Stimulated activated CD4-positive, alpha-beta T cell treated with anti-CD3 and anti-CD28 coated beads, Interleukin-1b, Interleukin-23, amount 100 ng/mL, for 48 hours (primary cell): Measurements from ENCODE around the gene OR4L1.
"Not testable (repeated sequence)": the region's sequence is repeated elsewhere in the genome, so short reads cannot be mapped to it uniquely, and the experiment has no call there.

Source experiments
- DNase-seq: peaks from one replicate; pipeline ENCODE4 v3.0.0-alpha.2; 2020

Gene OR4L1

DNA sequence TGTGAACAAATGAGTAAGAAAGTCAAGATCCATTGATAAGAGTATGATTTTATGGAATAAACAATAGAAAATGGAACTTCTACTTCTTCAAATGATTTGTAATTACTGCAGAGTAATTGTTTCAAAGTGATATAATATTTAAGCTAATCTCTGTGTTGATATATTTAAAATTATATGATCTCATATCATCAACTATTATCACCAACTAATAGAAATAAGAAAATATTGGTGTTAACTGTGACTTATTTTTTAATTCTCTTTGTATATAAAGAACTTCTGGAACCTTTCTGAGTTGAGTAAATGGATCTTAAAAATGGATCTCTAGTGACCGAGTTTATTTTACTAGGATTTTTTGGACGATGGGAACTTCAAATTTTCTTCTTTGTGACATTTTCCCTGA, at the start of gene OR4L1:
Gene OR4L1, plus strand, starts transcription at position 301 of the 400 bp plus-strand sequence. Its CDS starts 0 bp downstream, at position 301.
- DNase-seq, result no peak

DNA sequence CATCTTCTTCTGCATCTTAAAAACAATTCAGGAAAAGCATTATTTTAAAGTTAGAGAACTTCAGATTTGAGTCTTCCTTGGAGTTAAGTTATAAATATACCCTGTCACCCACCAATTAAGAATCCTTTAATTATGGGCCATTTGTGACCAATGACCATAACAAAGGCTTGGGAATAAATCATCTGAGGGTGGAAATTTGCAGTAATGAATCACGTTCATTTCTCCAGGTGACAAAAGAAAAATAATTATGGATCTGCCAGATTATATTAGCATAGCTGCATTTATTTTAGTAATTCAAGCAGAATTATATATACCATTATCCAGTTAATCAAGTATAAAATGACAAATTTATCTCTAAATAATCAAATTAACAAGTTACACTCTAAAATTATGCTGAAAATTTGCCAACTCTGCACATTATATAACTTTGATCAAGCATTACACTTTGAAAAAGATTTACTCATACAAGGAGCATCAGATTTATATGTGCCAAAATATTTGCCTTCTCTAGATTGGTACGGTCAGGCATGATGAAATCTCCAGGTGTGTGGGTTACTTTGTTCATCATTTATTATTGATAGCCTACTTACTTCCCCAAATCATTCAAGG, 40.5 kb upstream of the OR4L1 start, which contains the start of gene OR4K14:
Gene OR4K14, minus strand, starts transcription at position 51 of the 609 bp plus-strand sequence. CDS start 4,114 bp downstream, outside the sequence.
- DNase-seq, result no peak

DNA sequence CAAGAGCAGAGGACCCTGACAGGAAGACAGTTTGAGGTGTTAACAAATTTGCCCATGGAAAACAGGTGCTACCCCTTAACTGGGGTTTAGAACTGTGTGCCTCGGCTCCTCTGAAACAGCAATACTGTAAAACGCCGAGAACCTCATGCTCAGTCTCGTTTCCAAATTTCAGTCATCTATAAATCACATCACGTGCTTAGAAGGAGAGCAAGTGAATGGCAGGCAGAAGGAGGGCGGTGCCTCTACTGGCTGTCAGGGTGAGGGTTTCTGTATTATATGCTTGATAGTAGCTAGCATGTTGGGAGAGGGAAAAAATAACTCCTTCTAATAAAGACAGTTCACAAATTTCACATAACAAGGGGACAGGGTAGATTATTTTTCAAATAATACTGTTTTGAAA, 28.8 kb upstream of the OR4L1 start:
- no peak for DNase-seq

GRCh38 chr14:20035449-20035848, 24.4 kb upstream of the OR4L1 start:
- DNase-seq, result no peak

GRCh38 chr14:20035938-20036337, 23.9 kb upstream of the OR4L1 start, which contains the start of gene OR4K13:
TSS of gene OR4K13 (minus strand) at chr14:20036038. CDS start at chr14:20034758, 1,280 bp downstream.
- no peak for DNase-seq

DNA sequence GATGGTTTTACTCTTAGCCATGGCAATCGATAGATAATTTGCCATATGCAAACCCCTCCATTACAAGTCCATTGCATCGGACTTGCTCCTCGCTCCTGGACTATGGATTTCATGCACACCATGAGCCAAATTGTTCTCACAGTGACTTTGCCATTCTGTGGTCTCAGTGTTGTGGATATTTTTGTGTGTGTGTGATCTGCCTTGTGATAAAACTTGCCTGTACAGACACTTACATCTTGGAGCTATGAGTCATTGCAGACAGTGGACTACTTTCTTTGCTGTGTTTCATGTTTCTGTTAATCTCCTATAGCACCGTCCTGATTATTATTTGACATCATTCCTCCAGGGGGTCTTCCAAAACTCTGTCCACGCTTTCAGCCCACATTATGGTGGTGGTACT, 15.6 kb upstream of the OR4L1 start:
- no peak for DNase-seq

DNA sequence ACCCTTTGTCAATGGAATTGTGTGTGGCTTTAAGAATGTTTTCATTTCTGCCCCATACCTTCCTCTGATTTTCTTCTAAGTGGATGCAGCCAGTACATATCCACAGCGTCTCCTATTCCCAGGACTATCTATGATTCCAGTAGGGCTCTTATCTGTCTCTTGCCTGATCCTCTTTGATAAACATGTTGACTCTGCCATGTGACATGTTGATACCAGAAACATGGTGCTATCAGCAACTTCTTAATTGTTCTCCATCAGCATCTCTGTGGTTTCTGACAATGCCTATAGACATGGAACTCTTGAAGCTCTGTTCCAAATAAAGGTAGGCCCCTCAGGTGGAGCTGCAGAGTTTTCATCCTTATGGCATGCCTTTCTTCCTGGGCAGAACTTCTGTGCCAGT, 11.6 kb upstream of the OR4L1 start:
- DNase-seq, result no peak

DNA sequence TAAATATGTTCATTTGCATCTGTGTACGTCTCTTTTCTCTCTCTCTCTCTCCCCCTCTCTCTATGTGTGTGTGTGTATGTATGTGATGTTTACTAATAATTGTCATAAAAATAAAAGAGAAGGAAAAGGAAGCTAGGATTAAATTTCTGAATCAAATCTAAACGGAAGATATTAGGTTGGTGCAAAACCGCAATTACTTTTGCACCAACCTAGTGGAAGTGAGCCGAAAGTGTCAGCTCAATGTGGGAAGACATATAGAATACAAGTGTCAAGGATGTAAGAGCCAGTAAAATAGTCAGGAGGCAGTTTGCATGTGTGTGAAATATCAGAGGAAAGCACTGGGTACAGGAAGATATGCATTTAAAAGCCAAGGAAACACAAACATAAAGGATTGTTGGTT, 32.2 kb downstream of the OR4L1 start:
- no peak for DNase-seq

GRCh38 chr14:20093442-20093841, 33.6 kb downstream of the OR4L1 start:
- no peak for DNase-seq

DNA sequence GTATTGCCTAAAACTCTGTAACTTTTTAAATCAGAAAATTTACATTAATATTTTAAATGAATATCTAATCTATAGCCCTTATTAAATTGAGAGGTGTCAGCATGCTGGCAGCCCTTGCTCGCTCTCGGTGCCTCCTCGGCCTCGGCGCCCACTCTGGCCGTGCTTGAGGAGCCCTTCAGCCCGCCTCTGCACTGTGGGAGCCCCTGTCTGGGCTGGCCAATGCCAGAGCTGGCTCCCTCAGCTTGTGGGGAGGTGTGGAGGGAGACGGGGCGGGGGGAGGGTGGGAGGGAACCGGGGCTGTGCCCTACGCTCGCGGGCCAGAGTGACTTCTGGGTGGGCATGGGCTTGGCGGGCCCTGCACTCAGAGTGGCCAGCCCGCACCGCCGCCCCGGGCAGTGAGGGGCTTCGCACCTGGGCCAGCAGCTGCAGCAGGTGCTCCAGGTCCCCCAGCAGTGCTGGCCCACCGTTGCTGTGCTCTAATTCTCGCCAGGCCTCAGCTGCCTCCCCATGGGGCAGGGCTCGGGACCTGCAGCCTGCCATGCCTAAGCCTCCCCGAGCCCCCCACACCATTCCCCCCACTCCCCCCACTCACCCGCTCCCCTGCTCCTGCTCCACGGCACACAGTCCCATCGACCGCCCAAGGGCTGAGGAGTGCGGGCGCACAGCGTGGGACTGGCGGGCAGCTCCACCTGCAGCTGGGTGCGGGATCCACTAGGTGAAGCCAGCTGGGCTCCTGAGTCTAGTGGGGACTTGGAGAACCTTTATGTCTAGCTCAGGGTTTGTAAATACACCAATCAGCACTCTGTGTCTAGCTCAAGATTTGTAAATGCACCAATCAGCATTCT, 39.3 kb downstream of the OR4L1 start:
- not testable (repeated sequence) for DNase-seq

- DNase-seq, result no peak
Measured at GRCh38 chr14:20110438-20110837, 50.6 kb downstream of the OR4L1 start, which contains the start of gene OR4K17. TSS of gene OR4K17 (plus strand) at chr14:20110739. CDS start at chr14:20117500, 6,761 bp downstream.
